A673 (cell line): ENCODE data around the gene DZIP3. TPM values are rescaled to one million over a fixed set of nuclear protein-coding genes. Genes with fewer than 3 reads are reported as not detected.

Experiments used
- BruUV-seq: library from RNA; stranded (reverse); fragments of 400-500 nt; replicated peaks from 2 replicates; lab custom pipeline; 2021; lab: Mats Ljungman, UMichigan
- CTCF ChIA-PET: fragments of 300-600 bp; sonication (Branson Sonifier 250); formaldehyde crosslinking; loops from one replicate; lab custom pipeline; 2022; ENCODE audit warnings: antibody characterized with exemption; lab: Charles Lee
- POLR2A ChIA-PET: fragments of 300-600 bp; sonication (Branson Sonifier 250); formaldehyde crosslinking; loops from one replicate; lab custom pipeline; 2022; ENCODE audit warnings: antibody characterized with exemption; ENCODE audit not compliant: low non-redundant PET; lab: Charles Lee
- DNase-seq: peaks from one replicate; pipeline ENCODE4 v3.0.0-alpha.2; 2015; ENCODE audit warnings: low spot score
- H3K27ac ChIP-seq: fragments of 200-600 bp; sonication (generic); 2 replicates; pipeline ENCODE4 v1.5.1; 2016; ENCODE audit warnings: mixed run types, low read depth, mild to moderate bottlenecking, mixed read lengths, antibody characterized with exemption, low read length; ENCODE audit not compliant: poor library complexity, severe bottlenecking
- H3K27me3 ChIP-seq: fragments of 200-600 bp; sonication (generic); replicated peaks from 2 replicates; pipeline ENCODE4 v1.6.1; 2017; ENCODE audit warnings: mixed run types, low read depth, mild to moderate bottlenecking, mixed read lengths, antibody characterized with exemption, low read length; ENCODE audit not compliant: insufficient read depth, poor library complexity
- H3K36me3 ChIP-seq: fragments of 200-600 bp; sonication (generic); 2 replicates; pipeline ENCODE4 v1.6.1; 2016; ENCODE audit warnings: mixed run types, mild to moderate bottlenecking, mixed read lengths, antibody characterized with exemption, low read length; ENCODE audit not compliant: insufficient read depth, poor library complexity, severe bottlenecking
- H3K4me1 ChIP-seq: fragments of 200-600 bp; sonication (generic); 2 replicates; pipeline ENCODE4 v1.6.1; 2017; ENCODE audit warnings: mixed run types, mild to moderate bottlenecking, mixed read lengths, antibody characterized with exemption, low read length; ENCODE audit not compliant: insufficient read depth, poor library complexity, severe bottlenecking
- H3K4me3 ChIP-seq: fragments of 200-600 bp; sonication (generic); 2 replicates; pipeline ENCODE4 v1.5.1; 2016; ENCODE audit warnings: low read depth, mixed run types, mild to moderate bottlenecking, mixed read lengths, low read length; ENCODE audit not compliant: poor library complexity, severe bottlenecking
- H3K9me3 ChIP-seq: fragments of 200-600 bp; sonication (generic); 2 replicates; pipeline ENCODE4 v1.6.1; 2016; ENCODE audit warnings: mixed run types, low read depth, mild to moderate bottlenecking, mixed read lengths, antibody characterized with exemption, low read length; ENCODE audit not compliant: poor library complexity, severe bottlenecking
- EZH2 ChIP-seq: fragments of 200-600 bp; sonication (generic); IDR thresholded peaks from 2 replicates; pipeline ENCODE4 v1.6.1; 2017; ENCODE audit warnings: borderline replicate concordance, low read depth, mild to moderate bottlenecking, mixed read lengths, antibody characterized with exemption, low read length; ENCODE audit not compliant: poor library complexity, severe bottlenecking
- intact Hi-C: fragments of 100-400 bp; cut with micrococcal nuclease; formaldehyde crosslinking; loops from one replicate; pipeline ENCODE4 v1.10.0; 2022; ENCODE audit not compliant: unreplicated experiment
- total RNA-seq: library from RNA; stranded (reverse); gene quantifications from 2 replicates; pipeline ENCODE4 v1.2.3, GENCODE V29; 2021
- TF ChIP-seq, protein P1 (sequence below): fragments of 300-800, 200-600 bp; sonication (generic); conservative IDR thresholded peaks from 2 replicates; pipeline ENCODE4 v1.5.1; 2017; ENCODE audit warnings: low read depth, mild to moderate bottlenecking, antibody characterized with exemption, low read length, moderate library complexity, mixed read lengths

DZIP3 gene
- total RNA-seq, 1 experiment from 2014 or later, result 14.9 TPM

- intact Hi-C loops, result no loop called here
- no peak overlapping the region for H3K4me3 ChIP-seq
- BruUV-seq, result no TSS peak
- DNase-seq, result no peak
- POLR2A ChIA-PET, result no interaction called here
- CTCF ChIA-PET, result no interaction called here
- no peaks in the 10 kb centered on the region for H3K4me1 ChIP-seq
- no peaks in the 10 kb centered on the region for H3K27me3 ChIP-seq
- H3K36me3 ChIP-seq, result no peaks in the 10 kb centered on the region
- no peak for TF ChIP-seq EZH2
- TF ChIP-seq, protein P1, sequence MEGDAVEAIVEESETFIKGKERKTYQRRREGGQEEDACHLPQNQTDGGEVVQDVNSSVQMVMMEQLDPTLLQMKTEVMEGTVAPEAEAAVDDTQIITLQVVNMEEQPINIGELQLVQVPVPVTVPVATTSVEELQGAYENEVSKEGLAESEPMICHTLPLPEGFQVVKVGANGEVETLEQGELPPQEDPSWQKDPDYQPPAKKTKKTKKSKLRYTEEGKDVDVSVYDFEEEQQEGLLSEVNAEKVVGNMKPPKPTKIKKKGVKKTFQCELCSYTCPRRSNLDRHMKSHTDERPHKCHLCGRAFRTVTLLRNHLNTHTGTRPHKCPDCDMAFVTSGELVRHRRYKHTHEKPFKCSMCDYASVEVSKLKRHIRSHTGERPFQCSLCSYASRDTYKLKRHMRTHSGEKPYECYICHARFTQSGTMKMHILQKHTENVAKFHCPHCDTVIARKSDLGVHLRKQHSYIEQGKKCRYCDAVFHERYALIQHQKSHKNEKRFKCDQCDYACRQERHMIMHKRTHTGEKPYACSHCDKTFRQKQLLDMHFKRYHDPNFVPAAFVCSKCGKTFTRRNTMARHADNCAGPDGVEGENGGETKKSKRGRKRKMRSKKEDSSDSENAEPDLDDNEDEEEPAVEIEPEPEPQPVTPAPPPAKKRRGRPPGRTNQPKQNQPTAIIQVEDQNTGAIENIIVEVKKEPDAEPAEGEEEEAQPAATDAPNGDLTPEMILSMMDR, result no peak
- no peak overlapping the region for H3K27ac ChIP-seq
- H3K9me3 ChIP-seq, result no peaks in the 10 kb centered on the region
Observed at GRCh38 chr3:108736821-108737220, 147.3 kb downstream of the DZIP3 start.

DNA sequence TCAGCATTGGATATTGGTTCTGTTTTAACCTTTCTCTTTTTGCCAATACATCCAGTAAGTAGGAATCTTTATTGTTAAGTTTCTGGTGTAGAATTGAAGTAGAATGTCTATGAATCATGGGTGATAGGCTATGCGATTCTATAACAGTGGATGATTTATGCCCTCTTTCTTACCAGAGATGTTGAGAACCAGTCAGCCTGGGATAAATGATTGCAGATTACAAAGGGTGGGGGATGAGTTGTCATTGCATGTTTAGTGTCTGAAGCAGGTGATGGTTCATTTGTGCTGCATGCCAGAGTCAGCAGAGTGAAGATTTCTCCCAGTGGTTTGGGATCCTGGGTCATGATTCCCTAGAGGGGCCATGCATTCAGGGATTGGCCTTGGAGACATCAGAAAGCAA, 153.4 kb downstream of the DZIP3 start:
- Histone ChIP-seq H3K27me3 (no peaks in the 10 kb centered on the region), H3K27ac (no peak overlapping the region), H3K9me3 (no peaks in the 10 kb centered on the region), H3K36me3 (no peaks in the 10 kb centered on the region), H3K4me1 (no peaks in the 10 kb centered on the region), H3K4me3 (no peak overlapping the region)
- no peak for DNase-seq
- no TSS peak for BruUV-seq
- intact Hi-C loops, result no loop called here
- CTCF ChIA-PET, result no interaction called here
- TF ChIP-seq, protein P1, result no peak
- TF ChIP-seq EZH2, result no peak
- POLR2A ChIA-PET, result no interaction called here

Other genes with a start within 250 kb of the DZIP3 start
- gene MYH15, start 79.1 kb upstream of the DZIP3 start, total RNA-seq, result 1.1 and 1.2 TPM in 2 replicates
- 56.9 and 68.4 TPM in 2 replicates for gene CIP2A, start 284 bp upstream of the DZIP3 start, total RNA-seq
- not detected in 2 replicates for gene RETNLB, start 167.7 kb downstream of the DZIP3 start, total RNA-seq
- not detected in 2 replicates for gene TRAT1, start 233.1 kb downstream of the DZIP3 start, total RNA-seq